GM21447 (cell line): Measurements from ENCODE around the gene CEP68.

ENCODE experiments used
- ATAC-seq: cut with Tn5 transposase; IDR thresholded peaks from one replicate; pipeline ENCODE4 v1.9.1; 2021; ENCODE audit not compliant: unreplicated experiment

CEP68 gene

GRCh38 chr2:65057391-65058052 lies 1.3 kb downstream of the CEP68 start:
- ATAC-seq, result no peak

DNA sequence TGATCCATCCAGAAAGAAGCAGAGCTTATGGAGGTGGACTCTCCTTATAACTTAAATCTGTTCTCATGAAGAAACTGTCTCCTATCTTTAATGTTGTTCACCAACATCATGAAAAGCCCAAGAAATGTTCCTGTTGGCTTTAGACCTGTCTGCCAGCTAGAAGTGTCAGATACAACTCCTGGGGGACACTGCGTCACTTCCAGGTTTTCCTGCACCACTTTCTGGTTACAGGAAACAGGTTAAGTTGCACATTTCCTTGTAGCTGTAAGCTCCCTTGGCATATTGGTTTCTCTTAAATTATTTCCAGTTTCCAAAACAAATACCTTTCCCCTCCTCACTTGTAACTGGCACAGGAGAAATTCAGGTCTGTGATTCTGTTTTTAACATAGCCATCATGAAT lies 2.9 kb downstream of the CEP68 start:
- ATAC-seq, result no peak

- ATAC-seq, result no peak
These were observed 5.1 kb downstream of the CEP68 start for GRCh38 chr2:65061146-65061909.

- no peak for ATAC-seq
These were observed 5.7 kb downstream of the CEP68 start for GRCh38 chr2:65061910-65062339.

DNA sequence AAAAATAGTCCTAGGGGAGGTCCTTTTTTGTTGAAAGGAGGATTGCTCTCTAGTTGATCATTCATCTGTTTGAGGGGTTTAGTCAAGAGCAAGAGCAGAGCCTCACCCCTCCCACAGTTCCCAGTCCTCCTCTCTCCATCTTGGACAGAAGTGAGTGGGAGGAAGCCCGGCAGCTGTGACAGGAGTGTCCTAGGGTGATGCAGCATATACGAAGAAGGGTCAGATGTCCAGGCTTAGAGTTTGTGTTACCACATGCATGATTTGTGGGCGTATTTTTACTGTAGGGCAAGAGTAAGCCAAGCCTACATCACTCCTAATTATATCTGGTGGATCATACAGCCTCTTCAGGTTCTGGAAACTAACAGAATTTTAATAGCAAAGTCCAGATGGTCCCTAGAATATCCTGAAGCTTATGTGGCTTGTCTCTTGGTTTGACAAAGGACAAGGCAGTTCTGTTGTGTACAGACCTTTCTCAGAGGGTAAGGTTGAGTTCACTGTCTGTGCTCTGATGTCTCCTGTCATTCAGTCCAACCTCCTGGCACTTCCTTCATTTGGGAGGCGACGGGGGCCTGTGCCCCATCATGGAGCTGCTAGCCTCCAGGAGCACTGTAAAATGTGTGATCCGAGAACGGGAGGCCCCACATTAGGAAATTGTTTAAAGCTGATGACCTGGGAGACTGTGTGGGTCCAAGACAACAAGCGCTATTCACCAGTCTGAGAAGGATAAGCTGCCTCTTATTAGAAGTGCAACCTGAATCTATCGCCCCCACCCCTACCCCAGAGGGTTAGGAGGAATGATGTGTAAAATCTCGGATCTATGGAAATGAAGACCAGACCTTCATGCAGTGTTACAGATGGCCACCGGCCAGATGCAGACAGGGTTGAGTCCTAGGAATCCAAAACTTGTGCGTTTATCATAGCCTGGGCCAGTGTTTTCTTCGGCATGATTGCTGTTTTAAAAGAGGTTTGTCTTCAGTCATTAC lies 6.9 kb downstream of the CEP68 start:
- no peak for ATAC-seq

DNA sequence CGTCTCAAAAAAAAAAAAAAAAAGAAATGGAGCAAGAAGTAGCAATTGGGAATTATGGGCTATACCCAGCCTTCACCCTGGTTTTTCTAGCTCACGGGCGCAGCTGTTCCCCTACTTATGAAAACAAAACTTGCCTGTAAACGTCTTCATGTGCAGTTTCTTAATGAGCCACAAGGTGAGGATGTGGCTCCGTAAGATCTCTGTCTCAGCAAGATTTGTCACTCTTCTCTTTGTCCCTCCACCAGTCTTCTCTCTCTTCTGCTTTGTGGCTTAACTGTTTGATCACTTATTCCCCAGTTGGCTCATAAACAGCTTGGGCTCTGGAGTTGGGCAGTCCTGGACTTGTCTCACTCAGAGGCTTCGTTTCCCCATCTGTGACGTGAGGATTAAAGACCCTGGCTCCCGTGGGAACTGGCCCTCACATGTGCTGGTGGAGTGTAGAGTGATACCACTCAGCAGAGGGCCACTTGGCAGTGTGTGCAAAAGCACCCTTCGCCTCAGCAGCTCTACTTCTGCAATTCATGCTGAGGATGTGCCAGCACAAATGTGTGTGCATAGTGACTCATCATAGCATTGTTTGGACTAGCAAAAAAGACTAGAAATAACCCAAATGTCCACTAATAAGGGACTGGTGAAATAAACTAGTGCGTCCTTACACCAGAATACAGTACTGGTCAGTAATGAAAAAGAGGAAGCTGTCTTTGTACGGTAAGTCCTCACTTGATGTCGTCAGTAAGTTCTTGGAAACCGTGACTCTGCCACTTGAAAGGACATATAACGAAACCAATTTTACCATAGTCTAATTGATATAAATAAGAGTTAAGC lies 8.7 kb downstream of the CEP68 start:
- ATAC-seq, result peak; percentile 75

DNA sequence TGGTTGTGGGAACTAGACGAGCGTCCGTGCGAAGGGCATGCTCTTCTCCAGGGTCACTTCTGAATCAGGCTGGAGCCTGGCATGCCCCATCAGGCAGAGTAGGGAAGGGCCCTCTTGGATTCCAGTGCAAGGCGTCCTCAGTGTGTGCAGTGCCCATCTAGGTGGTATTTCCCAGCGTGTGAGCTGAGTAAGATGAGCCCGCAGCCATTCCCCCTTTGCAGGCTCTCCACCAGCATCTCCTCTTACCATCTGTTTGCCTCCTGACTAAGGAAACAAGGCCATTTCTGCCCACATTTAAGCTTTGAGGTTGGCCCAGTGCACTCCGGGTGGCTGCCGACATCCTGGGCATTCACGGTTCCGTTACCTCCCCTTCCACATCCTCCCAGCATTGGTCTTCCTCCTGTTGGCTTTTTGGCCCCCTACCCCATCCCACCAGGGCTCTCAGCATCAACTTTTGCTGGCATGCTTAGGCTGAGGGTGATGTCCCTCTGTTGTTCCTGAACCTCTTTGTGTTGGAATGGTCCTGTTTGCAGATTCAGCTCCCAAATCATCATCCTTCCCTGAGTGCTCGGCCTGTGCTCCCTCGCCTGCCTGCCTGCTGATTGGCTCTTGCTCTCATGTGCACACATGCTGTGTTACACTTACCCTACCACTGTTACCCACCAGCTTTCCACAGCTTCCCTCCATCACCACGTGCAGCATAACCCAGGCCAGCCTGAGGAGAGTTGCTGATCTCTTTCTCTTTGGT lies 11.8 kb downstream of the CEP68 start:
- ATAC-seq, result no peak

DNA sequence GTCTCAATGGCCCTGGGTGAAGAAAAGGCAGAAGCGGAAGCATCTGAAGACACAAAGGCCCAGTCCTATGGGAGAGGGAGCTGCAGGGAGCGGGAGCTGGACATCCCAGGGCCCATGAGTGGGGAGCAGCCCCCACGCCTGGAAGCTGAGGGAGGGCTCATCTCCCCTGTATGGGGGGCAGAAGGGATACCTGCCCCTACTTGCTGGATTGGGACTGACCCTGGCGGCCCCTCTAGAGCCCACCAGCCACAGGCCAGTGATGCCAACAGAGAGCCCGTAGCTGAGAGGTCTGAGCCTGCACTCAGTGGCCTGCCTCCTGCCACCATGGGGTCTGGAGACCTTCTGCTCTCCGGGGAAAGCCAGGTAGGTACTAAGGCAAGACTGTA lies 13.2 kb downstream of the CEP68 start:
- no peak for ATAC-seq

DNA sequence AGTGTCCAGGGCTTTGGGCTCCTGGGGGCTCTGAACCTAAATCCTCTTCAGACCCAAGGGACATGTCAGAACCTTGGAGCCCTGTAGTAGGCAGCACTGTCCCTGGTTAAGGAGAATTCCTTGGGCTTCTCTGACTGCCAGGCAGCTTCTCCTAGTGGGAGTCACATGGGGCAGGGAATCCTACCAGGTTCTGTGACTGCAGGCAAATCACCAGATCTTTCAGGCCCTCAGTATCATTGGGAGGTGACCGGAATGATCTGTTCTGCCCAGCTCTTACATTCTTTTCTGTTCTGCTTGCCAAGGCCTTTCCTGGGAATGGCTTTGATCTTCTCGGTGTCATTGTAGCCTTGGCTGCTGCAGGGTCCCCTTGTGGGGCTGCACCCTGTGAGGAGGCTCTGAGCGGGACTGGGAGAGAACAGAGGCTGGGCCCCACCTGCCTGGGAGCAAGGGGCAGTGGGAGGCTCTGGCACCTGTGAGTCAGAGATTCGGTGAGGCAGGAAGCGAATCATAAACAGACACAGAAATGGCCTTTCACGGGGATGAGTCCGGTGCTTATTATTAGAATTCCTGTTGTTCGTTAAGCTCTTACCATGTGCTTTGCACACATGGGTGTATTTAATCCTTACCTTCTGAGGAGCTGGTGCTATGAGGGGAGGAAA lies 14.1 kb downstream of the CEP68 start:
- ATAC-seq, result no peak

DNA sequence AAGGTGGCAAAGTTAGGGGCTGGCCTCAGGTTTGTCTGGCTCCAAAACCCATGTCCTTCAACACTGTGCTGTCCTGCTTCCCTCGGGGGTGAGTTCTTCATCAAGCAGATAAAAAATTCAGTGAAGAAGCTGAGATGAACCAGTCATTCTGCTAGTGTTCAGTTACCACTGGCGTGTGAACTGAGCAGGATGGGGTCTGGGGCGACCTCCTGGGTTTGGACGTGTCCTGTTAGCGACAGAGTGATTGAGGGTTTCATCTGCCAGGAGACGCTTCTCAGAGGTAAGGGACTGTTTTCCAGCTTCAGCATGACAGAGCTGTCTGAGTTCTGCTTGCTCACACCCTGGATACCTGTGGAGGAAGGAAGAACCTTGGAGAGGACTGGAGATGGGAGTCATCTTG lies 14.6 kb downstream of the CEP68 start:
- no peak for ATAC-seq

GRCh38 chr2:65071499-65072180 lies 15.4 kb downstream of the CEP68 start:
- ATAC-seq, result no peak

GRCh38 chr2:65072181-65072970 lies 16.2 kb downstream of the CEP68 start:
- ATAC-seq, result peak; percentile 54

DNA sequence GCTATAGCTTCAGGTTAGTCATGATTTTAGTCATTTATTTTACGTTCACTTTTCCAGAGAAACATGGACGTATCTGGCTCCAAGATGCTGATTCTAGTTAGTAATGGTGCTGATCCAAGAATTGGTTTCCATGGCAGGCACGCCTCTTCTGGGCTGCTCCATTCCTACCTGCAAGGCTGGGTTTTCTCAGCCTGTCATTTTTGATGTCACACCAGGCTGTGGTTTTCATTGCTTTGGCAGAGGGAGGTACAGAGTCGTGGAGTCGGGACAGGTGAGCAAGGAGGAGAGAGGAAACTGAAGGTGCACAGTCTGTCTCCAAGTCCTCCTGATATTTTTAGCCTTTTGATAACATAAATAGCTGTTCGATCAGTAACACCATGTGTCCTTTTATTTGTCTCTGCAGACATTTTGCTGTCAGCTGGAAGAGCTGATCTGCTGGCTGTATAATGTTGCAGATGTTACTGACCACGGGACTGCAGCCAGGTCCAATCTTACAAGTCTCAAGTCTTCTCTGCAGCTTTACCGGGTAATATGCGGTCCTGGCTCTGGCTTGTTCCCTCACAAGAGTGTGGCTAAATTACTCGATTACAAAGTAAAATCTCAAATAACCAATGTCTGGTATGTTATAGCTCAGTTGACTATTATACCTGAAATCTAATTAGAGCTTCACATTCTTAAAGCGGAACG lies 17.8 kb downstream of the CEP68 start:
- no peak for ATAC-seq

- no peak for ATAC-seq
These were observed 19.0 kb downstream of the CEP68 start for GRCh38 chr2:65075176-65075575.

DNA sequence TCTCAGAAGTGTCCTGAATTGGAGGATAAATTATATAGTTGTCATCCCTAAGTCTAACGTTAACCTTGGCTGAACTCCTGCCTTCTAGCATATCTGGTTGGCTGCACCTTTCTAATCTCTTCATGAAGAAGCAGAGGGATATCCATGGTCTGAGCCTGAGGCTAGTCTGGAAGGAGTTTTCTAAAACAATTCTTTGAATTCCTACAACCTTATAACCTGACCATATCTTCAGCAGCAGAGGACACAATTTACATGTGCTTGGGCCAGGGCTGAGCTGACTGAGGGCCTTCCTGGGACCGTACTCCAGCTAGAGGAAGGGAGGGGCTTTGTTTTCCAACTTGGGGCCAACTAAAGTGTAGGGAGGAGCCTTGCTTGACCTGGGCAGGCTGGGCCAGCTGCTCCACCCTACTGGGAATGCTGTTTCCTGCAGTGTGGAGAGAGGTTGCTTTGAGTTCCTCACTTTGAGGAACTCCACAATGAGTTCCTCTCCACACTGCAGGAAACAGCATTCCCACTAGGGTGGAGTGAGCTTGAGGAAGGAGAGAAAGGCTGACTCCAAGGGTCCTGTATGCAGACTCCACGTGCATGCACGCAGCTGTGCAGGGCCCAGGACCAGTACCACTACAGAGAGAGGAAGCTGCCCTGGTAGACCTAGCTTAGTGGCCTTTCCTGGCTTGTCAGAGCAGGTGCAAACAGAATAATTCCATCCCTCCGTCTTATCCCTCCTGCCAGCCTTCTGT lies 19.6 kb downstream of the CEP68 start:
- no peak for ATAC-seq

GRCh38 chr2:65076345-65076710 lies 20.1 kb downstream of the CEP68 start:
- no peak for ATAC-seq

DNA sequence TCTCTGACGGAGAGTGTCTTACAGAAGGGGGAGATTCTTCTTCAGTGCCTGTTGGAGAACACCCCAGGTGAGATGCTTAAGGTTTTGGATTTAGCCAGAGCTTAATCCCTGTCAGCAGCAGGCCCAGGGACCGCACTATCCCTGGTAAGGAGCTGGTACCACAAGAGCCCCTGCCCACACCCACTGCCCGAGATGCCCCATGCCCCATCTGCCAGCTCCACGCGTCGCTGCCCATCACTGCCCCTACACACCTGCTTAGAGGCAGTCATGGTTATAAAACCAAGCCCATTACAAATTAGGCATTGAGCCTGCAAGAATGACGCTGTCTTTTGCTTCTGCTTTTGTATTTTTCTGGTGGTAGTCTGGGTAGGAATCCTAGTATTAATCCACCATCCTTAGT lies 21.7 kb downstream of the CEP68 start:
- no peak for ATAC-seq
